Erythroblast (primary cell): ENCODE data around the gene HLA-E.
A peak's percentile ranks its signal among the peaks of the same experiment; 100 is the strongest.

Experiments
- DNase-seq, 2 experiments: peaks; one replicate each; lab custom pipeline; 2025; lab: John Stamatoyannopoulos, UW
- GATA1 ChIP-seq: IDR thresholded peaks from 2 replicates; pipeline ENCODE4 v1.6.1; 2011; ENCODE audit warnings: low read depth, mild to moderate bottlenecking, control low read depth, low read length, moderate library complexity
- POLR2A ChIP-seq: IDR thresholded peaks from 2 replicates; pipeline ENCODE4 v1.6.1; 2011; ENCODE audit warnings: mild to moderate bottlenecking, low read length

Gene HLA-E

GRCh38 chr6:30530014-30530413, 40.7 kb downstream of the HLA-E start:
- DNase-seq: no peak
- TF ChIP-seq POLR2A (no peak), GATA1 (no peak)

GRCh38 chr6:30533460-30534294, 44.4 kb downstream of the HLA-E start:
- no peak for DNase-seq
- TF ChIP-seq POLR2A (no peak), GATA1 (no peak)

GRCh38 chr6:30537931-30538330, 48.6 kb downstream of the HLA-E start:
- TF ChIP-seq POLR2A (no peak), GATA1 (no peak)
- no peak for DNase-seq

GRCh38 chr6:30541515-30542403, 52.5 kb downstream of the HLA-E start:
- TF ChIP-seq POLR2A (no peak), GATA1 (no peak)
- peak; percentile 88 to 94 for DNase-seq

- TF ChIP-seq GATA1: no peak
- no peak for TF ChIP-seq POLR2A
- DNase-seq: no peak
Observed at GRCh38 chr6:30542404-30542725, 53.1 kb downstream of the HLA-E start.

GRCh38 chr6:30542915-30543314, 53.6 kb downstream of the HLA-E start:
- TF ChIP-seq POLR2A: no peak
- TF ChIP-seq GATA1: no peak
- DNase-seq: no peak
